Immature natural killer cell (primary cell): ENCODE measurements around the gene HOXB7. TPM values are rescaled to one million over a fixed set of nuclear protein-coding genes. Genes with fewer than 3 reads are reported as not detected.

Experiments used
- DNase-seq, 3 donors: peaks; one replicate each; pipeline ENCODE4 v3.0.0; 2022; ENCODE audit warnings: mixed read lengths in 1 of 3
- H3K27ac Mint-ChIP-seq, 6 donors: one replicate each; pipeline ENCODE4 v1.8.0; 2020; ENCODE audit warnings: mixed read lengths in 6 of 6, mild to moderate bottlenecking in 5 of 6, inconsistent platforms in 4 of 6, moderate library complexity in 3 of 6
- H3K27me3 Mint-ChIP-seq, 3 donors: one replicate each; pipeline ENCODE4 v1.8.0; 2020 to 2021; ENCODE audit warnings: low read depth in 3 of 3, mild to moderate bottlenecking in 3 of 3, mixed read lengths in 3 of 3, moderate library complexity in 3 of 3, inconsistent platforms in 1 of 3
- H3K36me3 Mint-ChIP-seq, 3 donors: one replicate each; pipeline ENCODE4 v1.8.0; 2020; ENCODE audit warnings: mixed read lengths in 3 of 3, inconsistent platforms in 2 of 3, mild to moderate bottlenecking in 2 of 3
- H3K4me1 Mint-ChIP-seq, 2 donors: one replicate each; pipeline ENCODE4 v1.8.0; 2020; ENCODE audit warnings: inconsistent platforms in 2 of 2, mild to moderate bottlenecking in 2 of 2, mixed read lengths in 2 of 2, moderate library complexity in 1 of 2
- H3K4me3 Mint-ChIP-seq, 5 donors: one replicate each; pipeline ENCODE4 v1.8.0; 2020; ENCODE audit warnings: mild to moderate bottlenecking in 5 of 5, mixed read lengths in 5 of 5, inconsistent platforms in 3 of 5, moderate library complexity in 3 of 5
- H3K9me3 Mint-ChIP-seq, 6 donors: one replicate each; pipeline ENCODE4 v1.8.0; 2020; ENCODE audit warnings: mild to moderate bottlenecking in 6 of 6, mixed read lengths in 6 of 6, inconsistent platforms in 4 of 6, moderate library complexity in 3 of 6
- polyA plus RNA-seq, 3 donors: library from polyadenylated mRNA; unstranded; fragments of 300-500 nt; fragmentation: Illumina TruSeq; gene quantifications; one replicate each; pipeline ENCODE4 v1.2.3, GENCODE V29; 2021

Gene HOXB7
- polyA plus RNA-seq, 3 donors from 2014 or later = 0.39 to 1.8 (median 1.5) TPM

DNA sequence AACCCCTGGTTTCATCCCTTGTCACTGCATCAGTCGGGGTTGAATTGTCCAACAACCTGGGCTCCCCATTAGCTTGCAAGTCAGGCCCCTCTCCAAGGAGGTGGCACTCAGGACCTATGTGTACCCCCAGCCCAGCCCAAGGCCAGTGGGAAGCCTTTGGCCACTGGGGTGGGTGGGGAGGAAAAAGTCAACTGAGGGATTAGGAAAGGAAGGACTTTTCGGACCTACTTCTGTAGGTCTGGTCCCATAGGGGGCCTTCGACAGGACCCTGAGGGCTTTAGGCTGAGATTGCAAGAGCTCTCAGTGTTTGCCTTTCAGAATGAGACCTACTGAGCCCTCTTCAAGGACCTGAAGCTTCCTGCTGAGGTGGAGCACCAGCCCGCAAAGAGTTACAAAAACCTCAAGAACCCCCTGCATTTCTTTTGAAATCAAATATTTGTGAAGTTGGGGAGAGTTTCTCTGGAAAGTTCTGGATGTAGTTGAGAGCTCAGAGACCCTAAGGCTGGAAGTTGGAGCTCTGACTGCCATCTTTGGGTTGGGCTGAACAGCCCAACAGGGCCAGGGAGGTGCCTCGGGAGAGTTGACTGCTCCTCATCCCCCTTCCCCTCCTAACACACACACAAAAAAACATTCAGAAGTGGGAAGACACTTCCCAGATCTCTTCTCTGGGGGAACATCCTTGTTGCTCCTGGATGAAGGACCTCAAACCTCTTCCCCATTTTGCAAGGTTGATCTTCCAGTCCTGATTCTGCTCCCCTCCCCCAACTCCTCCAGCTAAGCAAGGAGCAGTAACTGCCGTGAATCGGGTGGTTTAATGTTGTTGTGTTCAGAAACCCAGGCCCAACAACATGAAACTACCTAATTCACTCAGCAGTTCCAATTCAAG is 21.1 kb upstream of the HOXB7 start:
- no peak for DNase-seq
- no peaks in the 10 kb centered on the region for H3K36me3 Mint-ChIP-seq
- no peak overlapping the region for H3K4me3 Mint-ChIP-seq
- H3K27me3 Mint-ChIP-seq = peaks cover 30 to 59% (median 46%) of the 10 kb centered on the region in 3 donors
- peaks cover 0 to 4% (median 0%) of the 10 kb centered on the region in 6 donors for H3K9me3 Mint-ChIP-seq
- no peak overlapping the region for H3K27ac Mint-ChIP-seq
- H3K4me1 Mint-ChIP-seq = peaks cover 10 to 18% of the 10 kb centered on the region in 2 donors

DNA sequence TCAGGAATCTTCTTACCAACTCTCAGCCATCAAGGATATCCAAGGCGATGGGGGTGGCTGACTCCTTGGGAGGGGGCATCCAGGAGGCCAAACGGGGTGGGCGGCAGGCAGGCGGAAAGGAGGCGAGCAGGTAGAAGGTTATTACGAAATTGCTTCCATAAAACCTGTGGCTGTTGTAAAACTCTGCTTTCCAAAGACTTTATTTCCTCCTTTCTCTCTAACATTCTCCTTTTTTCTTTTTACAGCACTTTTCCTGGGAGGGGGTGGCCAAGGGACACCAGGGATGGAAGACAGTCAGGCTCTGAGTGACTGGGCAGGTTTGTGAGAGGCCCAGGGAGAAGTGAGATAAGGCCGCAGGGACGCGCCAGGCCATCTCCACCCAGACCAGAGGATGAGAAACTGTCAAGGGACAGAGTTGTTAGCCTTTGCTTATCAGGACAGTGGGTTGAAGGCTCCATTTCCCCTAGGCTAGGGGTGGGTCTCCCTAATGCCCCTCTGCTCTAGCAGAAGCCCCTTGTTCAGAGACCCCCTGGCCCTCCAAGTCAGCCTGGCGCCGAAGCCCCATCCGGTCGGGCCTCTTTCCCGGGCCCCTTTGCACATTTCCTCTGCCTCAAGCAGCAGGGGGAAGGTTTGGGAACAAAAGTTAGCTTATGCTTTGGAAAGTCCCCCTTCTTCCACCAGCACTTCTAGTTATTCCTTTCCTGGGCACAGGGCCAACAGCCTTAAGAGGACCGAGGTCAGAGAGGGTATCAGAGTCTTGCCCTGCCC is 20.3 kb upstream of the HOXB7 start:
- H3K4me3 Mint-ChIP-seq = no peak overlapping the region
- peaks cover 30 to 59% (median 48%) of the 10 kb centered on the region in 3 donors for H3K27me3 Mint-ChIP-seq

DNA sequence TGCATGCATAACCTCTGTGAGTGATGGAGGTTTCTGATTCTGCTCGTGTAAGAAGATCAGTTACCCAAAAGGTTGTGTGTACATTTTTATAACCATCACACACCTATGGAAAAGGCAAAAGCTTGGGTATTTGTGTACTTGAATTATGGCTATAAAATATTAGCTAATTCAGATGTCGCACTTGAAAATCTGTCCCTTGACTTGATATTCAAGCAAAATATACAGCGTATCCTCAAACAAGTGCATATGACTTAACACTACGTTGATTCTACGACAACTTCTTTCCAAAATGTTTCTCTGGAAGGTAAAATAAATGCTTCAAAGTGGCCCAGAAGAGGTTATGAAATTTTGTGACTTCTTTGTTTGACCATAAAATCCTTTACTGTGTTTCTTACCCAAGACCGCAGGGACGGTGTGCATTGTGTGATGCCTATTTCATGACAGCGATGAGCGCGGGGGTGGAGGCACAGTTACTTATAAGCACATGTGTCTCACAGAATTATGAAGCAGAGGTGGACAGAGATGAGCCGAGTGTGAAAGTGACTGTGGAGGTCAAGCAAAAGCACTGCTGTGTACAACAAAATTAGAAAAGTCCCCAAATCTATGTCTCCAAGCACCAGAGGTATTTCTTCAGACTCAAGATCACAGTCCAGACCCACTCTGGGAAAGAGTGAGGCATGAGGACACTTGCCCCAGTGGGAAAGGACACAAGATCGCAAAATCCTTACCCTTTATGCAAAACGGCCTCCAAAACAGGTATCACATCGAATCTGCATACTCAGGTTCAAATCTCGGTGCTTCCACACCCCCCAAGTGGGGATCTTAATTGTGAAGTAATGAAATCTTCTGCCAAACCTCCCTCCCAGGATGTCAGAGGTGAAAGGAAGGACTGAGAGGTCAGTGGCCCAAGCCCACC is 19.4 kb upstream of the HOXB7 start:
- no peak overlapping the region for H3K27ac Mint-ChIP-seq
- peaks cover 21 to 33% of the 10 kb centered on the region in 2 donors for H3K4me1 Mint-ChIP-seq
- no peak overlapping the region for H3K4me3 Mint-ChIP-seq
- H3K36me3 Mint-ChIP-seq = no peaks in the 10 kb centered on the region
- no peak for DNase-seq
- peaks cover 0 to 4% (median 0%) of the 10 kb centered on the region in 6 donors for H3K9me3 Mint-ChIP-seq
- peaks cover 32 to 52% (median 46%) of the 10 kb centered on the region in 3 donors for H3K27me3 Mint-ChIP-seq

More for the DNA sequence above, 20.3 kb upstream of the HOXB7 start:
- Mint-ChIP-seq H3K27ac (no peak overlapping the region), H3K4me1 (peaks cover 15 to 26% of the 10 kb centered on the region in 2 donors), H3K9me3 (peaks cover 0 to 4% (median 0%) of the 10 kb centered on the region in 6 donors), H3K36me3 (no peaks in the 10 kb centered on the region)
- DNase-seq = no peak

DNA sequence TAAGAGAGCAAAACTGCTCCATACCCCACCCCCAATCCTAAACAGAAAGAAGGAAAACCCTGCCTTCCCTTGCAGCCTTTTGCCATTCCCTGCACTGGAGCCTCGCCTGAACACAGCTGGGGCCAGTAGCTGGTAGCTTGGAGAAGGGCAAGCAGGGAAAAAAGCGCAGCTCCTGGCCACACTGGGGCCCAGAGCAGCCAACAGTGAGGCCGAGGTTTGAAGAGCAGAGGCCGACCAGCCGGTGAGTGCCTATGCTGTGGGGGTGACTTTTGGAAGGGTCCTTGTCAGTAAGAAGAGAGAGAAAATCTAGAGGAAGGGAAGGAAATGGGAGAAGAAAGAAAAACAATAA is 18.6 kb upstream of the HOXB7 start:
- Mint-ChIP-seq H3K9me3 (peaks cover 0 to 4% (median 0%) of the 10 kb centered on the region in 6 donors), H3K4me3 (no peak overlapping the region), H3K4me1 (peaks cover 20 to 28% of the 10 kb centered on the region in 2 donors), H3K27ac (no peak overlapping the region), H3K27me3 (peaks cover 30 to 47% (median 45%) of the 10 kb centered on the region in 3 donors), H3K36me3 (no peaks in the 10 kb centered on the region)
- DNase-seq = no peak

DNA sequence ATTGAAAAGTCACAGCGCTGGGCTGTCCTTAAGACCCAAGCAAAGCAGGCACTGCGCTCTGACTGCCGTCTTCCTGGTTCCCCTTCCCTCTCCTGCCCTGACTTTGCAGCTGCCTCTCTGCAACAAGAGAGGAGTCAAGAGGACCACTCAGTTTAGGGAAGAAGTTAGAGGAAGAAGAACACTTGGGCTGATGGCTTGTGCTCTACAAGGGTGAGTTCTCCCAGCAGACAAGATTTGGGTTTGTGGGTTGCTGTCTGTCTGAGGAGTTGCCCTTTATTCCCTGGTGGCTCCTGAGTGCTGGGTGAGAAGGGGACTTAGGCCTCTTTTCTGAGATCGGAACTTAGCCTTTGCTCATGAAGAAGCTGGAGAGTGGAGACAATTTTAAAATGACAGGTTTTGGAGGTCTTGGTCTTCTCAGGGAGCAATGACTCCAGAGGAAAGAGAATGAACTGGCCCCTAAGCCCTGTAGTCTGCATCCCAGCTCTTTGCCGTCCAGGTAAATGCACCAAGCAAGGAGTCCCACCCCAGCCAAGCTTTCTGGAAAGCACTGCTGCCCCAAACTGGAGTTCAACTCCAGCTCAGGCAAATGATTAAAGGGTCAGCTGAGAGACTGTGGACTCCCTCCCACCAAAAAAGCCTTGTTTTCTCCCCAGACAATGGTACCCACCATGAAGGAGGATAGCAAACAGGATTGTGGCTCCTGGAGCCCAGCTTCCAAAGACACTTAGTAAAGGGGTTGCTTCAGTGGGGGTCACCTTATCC is 18.0 kb upstream of the HOXB7 start:
- Mint-ChIP-seq H3K27ac (no peak overlapping the region), H3K9me3 (peaks cover 0 to 3% (median 0%) of the 10 kb centered on the region in 6 donors), H3K36me3 (no peaks in the 10 kb centered on the region), H3K4me1 (peaks cover 20 to 28% of the 10 kb centered on the region in 2 donors), H3K27me3 (peaks cover 29 to 51% (median 44%) of the 10 kb centered on the region in 3 donors), H3K4me3 (peak overlapping the region in 1 of 5 donors; percentile 38)
- no peak for DNase-seq

DNA sequence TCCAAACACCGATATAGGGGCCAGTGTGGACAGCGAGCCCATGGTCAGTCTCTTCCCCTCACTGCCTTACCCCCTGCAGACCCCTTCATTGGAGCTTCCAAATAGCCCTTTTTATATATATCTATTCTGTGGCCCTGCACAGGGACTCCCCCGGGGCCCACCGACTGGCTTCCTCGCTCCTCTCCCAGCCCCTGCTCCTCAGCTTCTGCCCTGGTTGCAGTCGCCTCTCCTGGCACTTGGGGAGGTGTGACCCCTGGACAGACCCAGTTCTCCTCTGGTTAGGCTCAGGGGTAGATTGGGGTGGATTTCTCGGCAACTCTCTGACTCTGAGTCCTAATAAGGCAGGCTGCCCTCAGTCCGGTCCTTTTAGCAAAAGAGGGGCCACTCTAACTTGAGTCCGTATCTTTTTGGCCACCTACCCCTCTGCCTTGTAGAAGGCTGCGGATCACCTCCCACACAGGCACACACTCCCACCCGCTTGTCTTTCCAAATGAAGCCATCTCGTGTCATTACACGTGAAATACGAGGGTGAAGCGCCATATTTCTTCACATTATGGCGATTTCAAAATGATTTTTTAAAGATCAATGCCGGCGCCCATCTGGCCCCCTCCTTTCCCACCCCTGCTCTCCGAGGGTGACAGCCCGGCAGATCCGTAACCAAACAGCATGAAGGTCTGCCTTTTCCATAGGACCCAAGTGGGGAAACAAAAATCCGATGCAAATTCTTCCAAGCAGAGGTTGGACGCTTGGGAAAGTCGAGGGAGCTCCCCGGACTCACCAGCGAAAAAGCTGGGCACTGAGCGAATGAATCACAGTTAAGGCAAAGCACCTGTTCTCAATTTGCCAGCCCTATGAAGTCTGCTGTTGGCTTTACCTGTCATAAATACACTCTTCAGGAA is 17.1 kb upstream of the HOXB7 start:
- no peaks in the 10 kb centered on the region for H3K36me3 Mint-ChIP-seq
- H3K27ac Mint-ChIP-seq = no peak overlapping the region
- peak overlapping the region in 1 of 5 donors; percentile 35 for H3K4me3 Mint-ChIP-seq
- no peak for DNase-seq
- peaks cover 16 to 22% of the 10 kb centered on the region in 2 donors for H3K4me1 Mint-ChIP-seq
- H3K27me3 Mint-ChIP-seq = peaks cover 28 to 54% (median 37%) of the 10 kb centered on the region in 3 donors
- H3K9me3 Mint-ChIP-seq = peaks cover 0 to 3% (median 0%) of the 10 kb centered on the region in 6 donors

DNA sequence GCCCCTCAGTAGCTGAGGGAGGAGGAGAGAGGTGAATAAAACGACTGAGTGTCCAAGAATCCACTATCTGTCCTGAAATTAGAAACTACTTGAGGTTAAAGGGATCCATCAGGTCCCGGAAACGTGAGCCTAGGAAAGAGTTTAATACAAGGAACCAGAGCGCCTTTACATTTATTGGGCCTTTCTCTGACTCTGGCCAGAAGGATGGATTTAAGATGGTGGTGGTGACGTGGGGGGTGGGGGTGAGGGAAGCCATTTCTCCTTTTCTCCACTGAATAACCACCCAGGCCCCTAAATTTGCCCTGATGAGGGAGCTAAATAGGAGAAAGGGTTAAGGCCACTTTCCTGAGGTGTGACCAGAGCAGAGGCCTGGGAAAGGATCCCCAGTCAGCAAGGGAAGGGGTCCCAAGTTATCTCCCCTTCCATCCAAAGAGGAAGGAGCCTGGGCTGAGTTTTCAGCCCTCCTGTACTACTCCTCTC is 16.3 kb upstream of the HOXB7 start:
- peak overlapping the region in 2 of 6 donors; percentile 7 to 50 for H3K27ac Mint-ChIP-seq

DNA sequence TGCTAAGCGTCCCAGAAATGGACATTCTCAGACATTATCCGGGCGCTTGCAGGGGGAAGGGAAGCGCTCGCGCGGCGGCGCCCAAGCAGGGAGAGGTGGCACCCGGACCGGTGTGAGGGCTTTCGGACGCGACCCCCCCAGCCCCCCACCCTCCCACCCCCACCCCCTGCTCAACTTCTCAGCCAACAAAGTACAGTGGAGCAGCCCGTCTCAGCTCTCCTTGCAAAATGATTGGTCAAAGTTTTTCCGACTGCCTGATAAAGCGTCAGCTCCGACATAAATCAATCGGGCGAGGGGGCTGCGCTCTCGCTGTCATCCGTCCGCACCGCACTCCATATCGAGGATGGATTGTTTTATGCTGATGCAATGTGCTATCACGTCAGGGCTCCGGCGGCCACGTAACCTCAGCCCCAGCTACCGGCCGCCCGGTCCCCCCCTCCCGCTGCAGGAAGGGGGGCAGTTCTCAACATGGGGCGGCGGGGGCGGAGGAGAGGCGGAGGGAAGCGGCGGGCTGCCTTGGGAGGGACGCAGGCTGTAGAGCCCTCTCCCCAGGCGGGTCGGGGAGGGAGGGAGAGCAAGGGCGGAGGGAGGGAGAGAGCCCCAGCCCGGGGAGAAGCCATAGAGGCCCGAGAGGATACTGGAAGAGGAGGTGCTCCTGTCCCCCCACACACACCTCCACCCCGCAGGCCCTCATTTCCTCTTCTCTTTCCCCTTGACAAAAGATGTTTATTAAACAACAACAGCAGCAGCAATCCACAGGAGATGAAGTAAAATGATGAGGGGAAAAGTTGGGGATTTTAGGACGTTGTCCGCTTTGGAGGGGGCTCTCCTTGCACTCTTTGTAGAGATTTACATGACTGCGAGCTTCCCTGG is 15.7 kb upstream of the HOXB7 start, which contains the start of gene HOXB9:
HOXB9 (minus strand) TSS at position 114 of the 873 bp plus-strand sequence; CDS start at position 25, 89 bp downstream.
- Mint-ChIP-seq H3K27me3 (peaks cover 30 to 59% (median 36%) of the 10 kb centered on the region in 3 donors), H3K4me3 (peak within 1 kb of the TSS; percentile 78 to 91 (median 88)), H3K4me1 (peaks cover 15 to 19% of the 10 kb centered on the region in 2 donors), H3K36me3 (no peaks in the 10 kb centered on the region), H3K27ac (peak within 1 kb of the TSS in 5 of 6 donors; percentile 50 to 92 (median 84)), H3K9me3 (no peaks in the 10 kb centered on the region)
- DNase-seq = peak; percentile 55 to 69 (median 60)

More for the DNA sequence above, 16.3 kb upstream of the HOXB7 start:
- no peaks in the 10 kb centered on the region for H3K9me3 Mint-ChIP-seq
- DNase-seq = no peak
- peaks cover 15 to 19% of the 10 kb centered on the region in 2 donors for H3K4me1 Mint-ChIP-seq
- peak overlapping the region; percentile 78 to 91 (median 88) for H3K4me3 Mint-ChIP-seq
- no peaks in the 10 kb centered on the region for H3K36me3 Mint-ChIP-seq
- peaks cover 28 to 56% (median 34%) of the 10 kb centered on the region in 3 donors for H3K27me3 Mint-ChIP-seq

DNA sequence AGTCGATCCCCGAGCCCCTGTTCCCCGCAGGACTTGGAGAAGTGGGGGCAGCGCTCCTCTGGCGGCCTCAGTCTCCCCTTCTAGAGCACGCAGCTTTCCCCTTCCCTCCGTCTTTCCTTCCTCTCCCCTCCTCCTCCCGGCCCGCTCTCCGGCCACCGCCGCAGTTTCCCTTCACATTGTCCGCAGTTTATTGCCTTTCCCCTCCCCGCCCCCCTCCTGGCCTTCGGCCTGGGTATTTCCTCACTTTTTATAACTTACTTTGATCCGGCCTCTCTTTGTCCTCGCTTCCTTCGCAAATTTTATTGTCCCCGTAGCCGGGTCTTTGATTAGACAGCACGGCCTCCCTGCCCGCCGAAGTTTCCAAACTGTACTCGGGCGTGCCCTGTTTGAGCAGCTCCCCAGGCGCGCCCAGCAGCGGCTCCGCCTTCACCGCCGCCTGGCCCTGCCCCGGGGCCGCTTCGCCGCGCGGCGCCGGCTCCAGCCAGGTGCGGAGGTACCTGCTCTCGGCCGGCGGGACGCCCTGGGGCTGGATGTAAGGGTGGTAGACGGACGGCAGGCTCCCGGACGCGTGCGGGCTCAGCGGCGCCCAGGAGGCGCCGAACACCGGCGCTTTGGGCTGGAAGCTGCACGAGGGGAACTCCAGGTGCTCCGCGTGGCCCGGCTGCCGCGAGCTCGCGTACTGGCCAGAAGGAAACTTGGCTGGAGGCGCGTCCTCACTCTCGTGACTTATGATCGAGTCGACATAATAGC is 14.9 kb upstream of the HOXB7 start:
- Mint-ChIP-seq H3K4me1 (peaks cover 15 to 19% of the 10 kb centered on the region in 2 donors), H3K4me3 (peak overlapping the region; percentile 78 to 90 (median 86)), H3K36me3 (no peaks in the 10 kb centered on the region), H3K9me3 (no peaks in the 10 kb centered on the region), H3K27me3 (peaks cover 31 to 60% (median 36%) of the 10 kb centered on the region in 3 donors), H3K27ac (peak overlapping the region in 3 of 6 donors; percentile 8 to 67 (median 50))
- peak in 2 of 3 donors; percentile 35 to 40 for DNase-seq
